SU-DHL-6 (cell line): ENCODE measurements around the gene TDRD9.

Experiments used
- H2AFZ ChIP-seq: fragments of 200-600 bp; sonication (generic); 2 replicates; pipeline ENCODE4 v1.6.1; 2014; ENCODE audit warnings: low read depth, mild to moderate bottlenecking, moderate library complexity, mixed read lengths, antibody characterized with exemption, low read length; ENCODE audit not compliant: severe bottlenecking
- H3F3A ChIP-seq: fragments of 200-600 bp; shearing (Covaris generic); 2 replicates; pipeline ENCODE4 v1.6.0; 2016; ENCODE audit warnings: antibody characterized with exemption, mild to moderate bottlenecking; ENCODE audit not compliant: insufficient read depth
- H3K27ac ChIP-seq: fragments of 200-600 bp; sonication (generic); 2 replicates; pipeline ENCODE4 v1.5.1; 2016; ENCODE audit warnings: low read depth, mild to moderate bottlenecking, low read length, moderate library complexity, mixed read lengths
- H3K27me3 ChIP-seq: fragments of 200-600 bp; sonication (generic), shearing (Covaris generic); 2 replicates; pipeline ENCODE4 v1.6.0; 2014; ENCODE audit warnings: mild to moderate bottlenecking, low read length
- H3K36me3 ChIP-seq: fragments of 200-600 bp; sonication (generic); 2 replicates; pipeline ENCODE4 v1.6.1; 2014; ENCODE audit warnings: mild to moderate bottlenecking, low read length, mixed read lengths
- H3K4me2 ChIP-seq: fragments of 300-600, 200-600 bp; shearing (Covaris generic), sonication (generic); 2 replicates; pipeline ENCODE4 v1.6.0; 2014; ENCODE audit warnings: low read length, low read depth, mild to moderate bottlenecking; ENCODE audit not compliant: poor library complexity, severe bottlenecking
- H3K4me3 ChIP-seq: fragments of 200-600 bp; sonication (generic); 2 replicates; pipeline ENCODE4 v1.5.1; 2014; ENCODE audit warnings: antibody characterized with exemption, low read length, mild to moderate bottlenecking, mixed read lengths; ENCODE audit not compliant: insufficient read depth, poor library complexity, severe bottlenecking
- H3K79me2 ChIP-seq: fragments of 200-600 bp; sonication (generic); 2 replicates; pipeline ENCODE4 v1.6.1; 2014; ENCODE audit warnings: mild to moderate bottlenecking, low read length, moderate library complexity; ENCODE audit not compliant: insufficient read depth
- H3K9ac ChIP-seq: fragments of 200-600 bp; sonication (generic); 2 replicates; pipeline ENCODE4 v1.7.0; 2014; ENCODE audit warnings: mild to moderate bottlenecking, low read length
- H3K9me2 ChIP-seq: fragments of 200-600 bp; sonication (generic); replicated peaks from 2 replicates; pipeline ENCODE4 v1.6.1; 2014; ENCODE audit warnings: low read length; ENCODE audit not compliant: insufficient read depth
- H3K9me3 ChIP-seq: fragments of 200-600 bp; sonication (generic); 2 replicates; pipeline ENCODE4 v1.6.1; 2014; ENCODE audit warnings: low read length, mixed read lengths; ENCODE audit not compliant: insufficient read depth
- H4K20me1 ChIP-seq: fragments of 200-600 bp; sonication (generic); 2 replicates; pipeline ENCODE4 v1.6.1; 2014; ENCODE audit warnings: low read depth, mild to moderate bottlenecking, antibody characterized with exemption, low read length, moderate library complexity, mixed read lengths
- CTCF ChIP-seq: fragments of 200-600 bp; sonication (generic); IDR thresholded peaks from one replicate; pipeline ENCODE4 v1.5.1; 2017; ENCODE audit warnings: antibody characterized with exemption, mild to moderate bottlenecking, low read length, moderate library complexity; ENCODE audit not compliant: insufficient read depth, poor library complexity, severe bottlenecking
- EZH2phosphoT487 ChIP-seq: fragments of 200-600 bp; sonication (generic), shearing (Covaris generic); conservative IDR thresholded peaks from 2 replicates; pipeline ENCODE4 v1.6.1; 2018; ENCODE audit warnings: mild to moderate bottlenecking, antibody characterized with exemption, low read length, moderate library complexity, mixed read lengths

TDRD9 gene

GRCh38 chr14:104001003-104001402, 72.7 kb downstream of the TDRD9 start:
- Histone ChIP-seq H3K27me3 (no peaks in the 10 kb centered on the region), H3F3A (no peaks in the 10 kb centered on the region)

DNA sequence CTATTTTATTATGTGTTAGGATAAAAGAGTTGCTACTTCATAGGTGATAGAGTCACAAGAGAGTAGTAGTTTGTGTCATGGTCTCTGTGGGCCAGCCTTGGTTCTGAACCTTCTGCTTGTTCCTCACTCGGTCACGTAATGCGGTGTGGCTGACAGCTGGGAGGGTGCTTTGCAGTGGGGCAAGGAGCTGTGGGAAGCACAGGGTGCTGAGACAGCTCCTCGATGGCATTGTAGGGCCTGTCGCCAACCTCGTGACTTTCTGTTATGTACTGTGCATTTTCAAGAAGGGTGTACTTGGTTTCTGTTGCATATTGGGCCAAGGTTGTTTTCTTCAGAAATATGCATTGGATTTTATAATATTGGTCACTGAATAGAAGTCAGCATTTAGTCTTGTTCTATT, 75.4 kb downstream of the TDRD9 start:
- Histone ChIP-seq H3K79me2 (no peaks in the 10 kb centered on the region), H4K20me1 (no peaks in the 10 kb centered on the region), H2AFZ (no peak overlapping the region), H3K4me2 (no peak overlapping the region), H3K36me3 (no peaks in the 10 kb centered on the region), H3K9ac (no peak overlapping the region), H3K4me3 (no peak overlapping the region), H3F3A (no peaks in the 10 kb centered on the region), H3K27me3 (no peaks in the 10 kb centered on the region), H3K27ac (no peak overlapping the region), H3K9me2 (no peaks in the 10 kb centered on the region), H3K9me3 (no peaks in the 10 kb centered on the region)
- TF ChIP-seq CTCF, result no peak
- TF ChIP-seq EZH2phosphoT487, result no peak

More at GRCh38 chr14:104001003-104001402, 72.7 kb downstream of the TDRD9 start:
- H3K9me3 ChIP-seq, result no peaks in the 10 kb centered on the region
- no peaks in the 10 kb centered on the region for H4K20me1 ChIP-seq
- no peaks in the 10 kb centered on the region for H3K9me2 ChIP-seq
- H2AFZ ChIP-seq, result no peak overlapping the region
- TF ChIP-seq EZH2phosphoT487 (no peak), CTCF (peak; percentile 16)
- H3K79me2 ChIP-seq, result no peaks in the 10 kb centered on the region
- no peak overlapping the region for H3K27ac ChIP-seq
- no peak overlapping the region for H3K4me3 ChIP-seq
- H3K36me3 ChIP-seq, result no peaks in the 10 kb centered on the region
- no peak overlapping the region for H3K9ac ChIP-seq
- no peak overlapping the region for H3K4me2 ChIP-seq

DNA sequence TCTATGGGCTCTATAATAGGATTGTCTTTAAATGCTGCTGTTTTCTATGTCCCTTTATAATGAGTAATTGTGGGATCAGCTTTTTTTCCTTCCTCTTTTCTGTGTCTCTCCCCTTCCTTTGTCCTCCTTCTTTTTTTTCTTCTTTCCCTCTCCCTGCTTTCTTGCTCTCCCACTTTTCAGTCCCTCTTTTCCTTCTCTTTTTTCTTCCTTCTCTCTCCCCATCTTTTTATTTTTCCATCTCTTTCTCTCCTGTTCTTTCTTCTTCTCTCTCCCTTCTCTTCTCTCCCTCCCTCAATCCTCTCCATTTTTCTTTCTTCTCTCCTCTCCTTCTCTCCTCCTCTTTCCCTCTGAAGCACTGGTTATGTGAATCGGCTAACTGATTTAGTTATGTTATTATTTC, 76.6 kb downstream of the TDRD9 start:
- Histone ChIP-seq H3K4me2 (no peak overlapping the region), H3K9me3 (no peaks in the 10 kb centered on the region), H2AFZ (no peak overlapping the region), H4K20me1 (no peaks in the 10 kb centered on the region), H3K9me2 (no peaks in the 10 kb centered on the region), H3K27me3 (no peaks in the 10 kb centered on the region), H3K79me2 (no peaks in the 10 kb centered on the region), H3K9ac (no peak overlapping the region), H3K27ac (no peak overlapping the region), H3F3A (no peaks in the 10 kb centered on the region), H3K36me3 (no peaks in the 10 kb centered on the region), H3K4me3 (no peak overlapping the region)
- TF ChIP-seq CTCF (no peak), EZH2phosphoT487 (no peak)

DNA sequence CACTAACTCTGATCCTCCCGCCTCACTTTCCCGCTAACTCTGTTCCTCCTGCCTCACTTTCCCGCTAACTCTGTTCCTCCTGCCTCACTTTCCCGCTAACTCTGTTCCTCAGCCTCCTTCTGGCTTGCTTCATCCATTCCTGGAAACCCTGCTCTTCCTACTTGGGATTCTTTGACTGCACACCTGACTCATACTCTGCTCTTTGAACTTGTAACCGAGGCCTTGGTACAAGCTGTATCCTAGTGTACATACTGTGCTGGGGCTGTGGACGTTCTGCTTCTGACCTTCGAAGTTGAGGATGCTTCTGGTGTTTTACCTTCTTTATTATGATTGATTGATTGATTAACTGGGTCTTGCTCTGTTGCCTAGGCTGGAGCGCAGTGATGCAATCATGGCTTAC, 77.2 kb downstream of the TDRD9 start:
- TF ChIP-seq CTCF (no peak), EZH2phosphoT487 (no peak)

More for the DNA sequence above, 77.2 kb downstream of the TDRD9 start:
- no peaks in the 10 kb centered on the region for H3F3A ChIP-seq
- no peak overlapping the region for H3K27ac ChIP-seq
- H3K79me2 ChIP-seq, result no peaks in the 10 kb centered on the region
- H3K9me2 ChIP-seq, result no peaks in the 10 kb centered on the region
- H3K4me2 ChIP-seq, result no peak overlapping the region
- no peaks in the 10 kb centered on the region for H3K36me3 ChIP-seq
- no peak overlapping the region for H3K4me3 ChIP-seq
- H4K20me1 ChIP-seq, result no peaks in the 10 kb centered on the region
- no peaks in the 10 kb centered on the region for H3K27me3 ChIP-seq
- no peak overlapping the region for H2AFZ ChIP-seq
- H3K9me3 ChIP-seq, result no peaks in the 10 kb centered on the region
- H3K9ac ChIP-seq, result no peak overlapping the region
